PC-3 (cell line): ENCODE data around the gene ZNF619.

ENCODE experiments used
- CTCF ChIP-seq: fragments of 300-600 bp; sonication (generic); conservative IDR thresholded peaks from 2 replicates; pipeline ENCODE4 v1.5.1; 2017; ENCODE audit warnings: antibody characterized with exemption, low read depth, mild to moderate bottlenecking, low read length
- EZH2 ChIP-seq: fragments of 300-600 bp; sonication (generic); IDR thresholded peaks from one replicate; pipeline ENCODE4 v1.6.1; 2017; ENCODE audit warnings: antibody characterized with exemption, mild to moderate bottlenecking, low read length; ENCODE audit not compliant: unreplicated experiment
- EZH2phosphoT487 ChIP-seq: fragments of 300-600 bp; sonication (generic); IDR thresholded peaks from 2 replicates; pipeline ENCODE4 v1.6.1; 2018; ENCODE audit warnings: mild to moderate bottlenecking, antibody characterized with exemption, low read length, borderline replicate concordance

- TF ChIP-seq CTCF (no peak), EZH2 (no peak), EZH2phosphoT487 (no peak)
These were observed 41.9 kb downstream of the ZNF619 start for GRCh38 chr3:40518848-40519247.
